ENCODE measurements around the gene ABCC9. TPM values are rescaled to one million over a fixed set of nuclear protein-coding genes. Genes with fewer than 3 reads are reported as not detected.
A peak's percentile ranks its signal among the peaks of the same experiment; 100 is the strongest.

ABCC9 gene
- total RNA-seq, 1 experiment from 2014 or later: 0.03 TPM

DNA sequence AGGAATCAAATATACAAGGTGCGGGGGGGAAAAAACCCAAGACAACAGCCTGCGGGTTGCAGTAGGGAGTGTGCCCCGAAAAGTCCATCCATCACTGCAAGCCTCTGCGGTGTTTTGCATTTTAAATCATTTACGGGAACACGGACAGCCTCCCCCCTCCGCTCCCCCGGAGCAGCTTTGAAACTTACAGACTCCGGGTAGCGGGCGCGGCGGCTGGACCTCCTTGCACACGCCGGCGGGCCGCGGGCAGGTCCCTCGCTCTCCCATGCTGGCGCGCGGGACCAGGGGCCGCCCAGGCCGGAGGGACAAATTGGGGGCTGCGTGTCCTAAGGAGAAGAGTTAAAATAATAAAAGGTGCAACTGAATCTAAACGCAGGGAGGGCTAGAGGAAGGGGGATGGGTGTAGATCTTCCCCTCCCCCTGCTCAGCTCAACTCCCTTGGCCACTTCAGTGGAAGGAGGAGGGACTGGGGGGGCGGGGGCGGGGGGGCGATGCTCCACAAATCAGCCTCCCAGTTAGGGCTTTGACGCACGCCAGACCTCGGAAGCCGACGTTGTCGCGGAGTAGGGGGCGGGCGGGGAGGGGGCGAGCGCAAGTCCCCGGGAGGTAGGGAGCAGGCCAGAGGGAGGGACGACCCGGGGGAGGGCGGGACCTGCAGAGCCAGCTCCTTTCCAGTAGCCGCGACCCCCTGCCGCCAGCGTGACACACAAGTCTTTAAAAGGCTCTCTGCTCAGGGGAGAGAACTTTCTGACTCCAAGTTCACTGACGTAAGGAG lies 166.7 kb downstream of the ABCC9 start, which contains the start of gene KCNJ8:
KCNJ8 (minus strand) TSS at position 349 of the 775 bp plus-strand sequence. CDS start 1,090 bp downstream, outside the sequence.
- POLR2A ChIA-PET: no interaction called here
- Histone ChIP-seq H3K27me3 (ENCODE audit: control insufficient read depth, insufficient read depth, low read length) (peaks cover 7% of the 10 kb centered on the region), H3K27ac (ENCODE audit: low read length) (no peak within 1 kb of the TSS), H3K9me3 (ENCODE audit: control insufficient read depth, insufficient read depth, low read depth, low read length) (no peaks in the 10 kb centered on the region), H3K36me3 (ENCODE audit: control insufficient read depth, insufficient read depth, low read length) (no peaks in the 10 kb centered on the region), H3K4me1 (ENCODE audit: control insufficient read depth, insufficient read depth, low read length) (no peaks in the 10 kb centered on the region), H3K4me3 (ENCODE audit: low read depth in 2 of 2, low read length in 2 of 2) (peak within 1 kb of the TSS; percentile 19 to 34)
- TF ChIP-seq, protein P1, sequence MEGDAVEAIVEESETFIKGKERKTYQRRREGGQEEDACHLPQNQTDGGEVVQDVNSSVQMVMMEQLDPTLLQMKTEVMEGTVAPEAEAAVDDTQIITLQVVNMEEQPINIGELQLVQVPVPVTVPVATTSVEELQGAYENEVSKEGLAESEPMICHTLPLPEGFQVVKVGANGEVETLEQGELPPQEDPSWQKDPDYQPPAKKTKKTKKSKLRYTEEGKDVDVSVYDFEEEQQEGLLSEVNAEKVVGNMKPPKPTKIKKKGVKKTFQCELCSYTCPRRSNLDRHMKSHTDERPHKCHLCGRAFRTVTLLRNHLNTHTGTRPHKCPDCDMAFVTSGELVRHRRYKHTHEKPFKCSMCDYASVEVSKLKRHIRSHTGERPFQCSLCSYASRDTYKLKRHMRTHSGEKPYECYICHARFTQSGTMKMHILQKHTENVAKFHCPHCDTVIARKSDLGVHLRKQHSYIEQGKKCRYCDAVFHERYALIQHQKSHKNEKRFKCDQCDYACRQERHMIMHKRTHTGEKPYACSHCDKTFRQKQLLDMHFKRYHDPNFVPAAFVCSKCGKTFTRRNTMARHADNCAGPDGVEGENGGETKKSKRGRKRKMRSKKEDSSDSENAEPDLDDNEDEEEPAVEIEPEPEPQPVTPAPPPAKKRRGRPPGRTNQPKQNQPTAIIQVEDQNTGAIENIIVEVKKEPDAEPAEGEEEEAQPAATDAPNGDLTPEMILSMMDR (IDR thresholded peaks at IDR 0.05): no peak
- TF ChIP-seq, protein P2, sequence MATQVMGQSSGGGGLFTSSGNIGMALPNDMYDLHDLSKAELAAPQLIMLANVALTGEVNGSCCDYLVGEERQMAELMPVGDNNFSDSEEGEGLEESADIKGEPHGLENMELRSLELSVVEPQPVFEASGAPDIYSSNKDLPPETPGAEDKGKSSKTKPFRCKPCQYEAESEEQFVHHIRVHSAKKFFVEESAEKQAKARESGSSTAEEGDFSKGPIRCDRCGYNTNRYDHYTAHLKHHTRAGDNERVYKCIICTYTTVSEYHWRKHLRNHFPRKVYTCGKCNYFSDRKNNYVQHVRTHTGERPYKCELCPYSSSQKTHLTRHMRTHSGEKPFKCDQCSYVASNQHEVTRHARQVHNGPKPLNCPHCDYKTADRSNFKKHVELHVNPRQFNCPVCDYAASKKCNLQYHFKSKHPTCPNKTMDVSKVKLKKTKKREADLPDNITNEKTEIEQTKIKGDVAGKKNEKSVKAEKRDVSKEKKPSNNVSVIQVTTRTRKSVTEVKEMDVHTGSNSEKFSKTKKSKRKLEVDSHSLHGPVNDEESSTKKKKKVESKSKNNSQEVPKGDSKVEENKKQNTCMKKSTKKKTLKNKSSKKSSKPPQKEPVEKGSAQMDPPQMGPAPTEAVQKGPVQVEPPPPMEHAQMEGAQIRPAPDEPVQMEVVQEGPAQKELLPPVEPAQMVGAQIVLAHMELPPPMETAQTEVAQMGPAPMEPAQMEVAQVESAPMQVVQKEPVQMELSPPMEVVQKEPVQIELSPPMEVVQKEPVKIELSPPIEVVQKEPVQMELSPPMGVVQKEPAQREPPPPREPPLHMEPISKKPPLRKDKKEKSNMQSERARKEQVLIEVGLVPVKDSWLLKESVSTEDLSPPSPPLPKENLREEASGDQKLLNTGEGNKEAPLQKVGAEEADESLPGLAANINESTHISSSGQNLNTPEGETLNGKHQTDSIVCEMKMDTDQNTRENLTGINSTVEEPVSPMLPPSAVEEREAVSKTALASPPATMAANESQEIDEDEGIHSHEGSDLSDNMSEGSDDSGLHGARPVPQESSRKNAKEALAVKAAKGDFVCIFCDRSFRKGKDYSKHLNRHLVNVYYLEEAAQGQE (IDR thresholded peaks at IDR 0.05; ENCODE audit: insufficient read depth in 1 of 2, low read depth in 2 of 2, low read length in 1 of 2): no peak
- no peak for TF ChIP-seq POLR2AphosphoS5 (IDR thresholded peaks at IDR 0.05; ENCODE audit: low read depth, low read length)
- TF ChIP-seq SIN3A (IDR thresholded peaks at IDR 0.05; ENCODE audit: borderline replicate concordance, insufficient read depth, low read depth, low read length): no peak
- TF ChIP-seq TCF7L2 (IDR thresholded peaks at IDR 0.05; ENCODE audit: low read depth, low read length): no peak
- in situ Hi-C loops (cut with HindIII; ENCODE audit: low pct_unique_long_range_greater_than_20kb, low sequenced_read_pairs): no loop called here
- no TSS peak for BruUV-seq (replicated peaks)
- CTCF ChIA-PET: no interaction called here
- ATAC-seq: no peak
- no peak for DNase-seq (ENCODE audit: low read depth, low spot score)
- intact Hi-C loops (cut with micrococcal nuclease; ENCODE audit: unreplicated experiment): no loop called here

DNA sequence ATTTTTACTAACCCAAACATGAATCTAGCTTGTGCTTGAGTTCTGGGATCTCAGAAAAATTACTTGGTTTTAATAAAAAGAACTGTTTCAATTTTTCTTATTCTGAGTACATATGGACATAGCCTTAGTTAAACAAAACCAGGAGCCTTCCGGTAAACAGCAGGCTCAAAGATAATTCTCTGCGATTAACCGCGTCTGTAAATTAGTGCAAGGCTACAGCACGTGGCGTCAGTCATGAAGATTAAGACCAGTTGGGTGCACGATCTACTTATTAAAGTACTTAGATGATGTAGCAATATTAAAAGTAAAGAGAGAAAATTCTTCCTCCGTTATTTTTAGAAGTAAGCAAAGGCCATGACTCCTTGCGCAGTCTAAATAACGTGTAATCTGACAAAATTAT lies 167.4 kb downstream of the ABCC9 start:
- Histone ChIP-seq H3K4me1 (ENCODE audit: control insufficient read depth, insufficient read depth, low read length) (no peaks in the 10 kb centered on the region), H3K36me3 (ENCODE audit: control insufficient read depth, insufficient read depth, low read length) (no peaks in the 10 kb centered on the region), H3K27me3 (ENCODE audit: control insufficient read depth, insufficient read depth, low read length) (peaks cover 7% of the 10 kb centered on the region), H3K27ac (ENCODE audit: low read length) (no peak overlapping the region), H3K9me3 (ENCODE audit: control insufficient read depth, insufficient read depth, low read depth, low read length) (no peaks in the 10 kb centered on the region), H3K4me3 (ENCODE audit: low read depth in 2 of 2, low read length in 2 of 2) (no peak overlapping the region)
- BruUV-seq (replicated peaks): no TSS peak
- no peak for DNase-seq (ENCODE audit: low read depth, low spot score)
- ATAC-seq: no peak
- ChIA-PET POLR2A (no interaction called here), CTCF (no interaction called here)
- intact Hi-C loops (cut with micrococcal nuclease; ENCODE audit: unreplicated experiment): no loop called here
- in situ Hi-C loops (cut with HindIII; ENCODE audit: low pct_unique_long_range_greater_than_20kb, low sequenced_read_pairs): no loop called here
- TF ChIP-seq POLR2AphosphoS5 (IDR thresholded peaks at IDR 0.05; ENCODE audit: low read depth, low read length) (no peak), SIN3A (IDR thresholded peaks at IDR 0.05; ENCODE audit: borderline replicate concordance, insufficient read depth, low read depth, low read length) (no peak), TCF7L2 (IDR thresholded peaks at IDR 0.05; ENCODE audit: low read depth, low read length) (no peak)
- TF ChIP-seq, protein P2 (IDR thresholded peaks at IDR 0.05; ENCODE audit: insufficient read depth in 1 of 2, low read depth in 2 of 2, low read length in 1 of 2): no peak
- TF ChIP-seq, protein P1 (IDR thresholded peaks at IDR 0.05): no peak
